SK-N-DZ (cell line): ENCODE measurements around the gene SLC35F5.
"Not testable (repeated sequence)": the region's sequence is repeated elsewhere in the genome, so short reads cannot be mapped to it uniquely, and the experiment has no call there.

Experiments used
- DNase-seq: peaks from one replicate; pipeline ENCODE4 v3.0.0-alpha.2; 2015; ENCODE audit warnings: low spot score

SLC35F5 gene

DNA sequence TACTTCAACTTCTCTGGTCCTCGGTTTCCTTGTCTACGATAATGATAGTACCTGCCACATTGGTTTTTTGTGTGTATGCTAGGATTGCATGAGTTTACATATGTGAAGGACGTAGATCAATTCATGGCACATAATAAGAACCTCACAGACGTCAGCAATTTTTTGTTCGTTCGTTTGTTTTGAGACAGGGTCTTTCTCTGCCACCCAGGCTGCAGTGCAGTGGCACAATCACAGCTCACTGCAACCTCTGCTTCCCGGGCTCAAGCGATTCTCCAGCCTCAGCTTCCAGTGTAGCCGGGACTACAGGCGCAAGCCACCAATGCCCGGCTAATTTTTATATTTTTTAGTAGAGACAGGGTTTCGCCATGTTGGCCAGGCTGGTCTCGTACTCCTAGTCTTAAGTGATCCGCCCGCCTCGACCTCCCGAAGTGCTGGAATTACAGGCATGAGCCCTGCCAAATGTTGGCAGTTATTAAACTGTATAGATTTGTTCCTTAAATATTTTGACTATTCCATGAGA lies 756 bp upstream of the SLC35F5 start:
- no peak for DNase-seq

DNA sequence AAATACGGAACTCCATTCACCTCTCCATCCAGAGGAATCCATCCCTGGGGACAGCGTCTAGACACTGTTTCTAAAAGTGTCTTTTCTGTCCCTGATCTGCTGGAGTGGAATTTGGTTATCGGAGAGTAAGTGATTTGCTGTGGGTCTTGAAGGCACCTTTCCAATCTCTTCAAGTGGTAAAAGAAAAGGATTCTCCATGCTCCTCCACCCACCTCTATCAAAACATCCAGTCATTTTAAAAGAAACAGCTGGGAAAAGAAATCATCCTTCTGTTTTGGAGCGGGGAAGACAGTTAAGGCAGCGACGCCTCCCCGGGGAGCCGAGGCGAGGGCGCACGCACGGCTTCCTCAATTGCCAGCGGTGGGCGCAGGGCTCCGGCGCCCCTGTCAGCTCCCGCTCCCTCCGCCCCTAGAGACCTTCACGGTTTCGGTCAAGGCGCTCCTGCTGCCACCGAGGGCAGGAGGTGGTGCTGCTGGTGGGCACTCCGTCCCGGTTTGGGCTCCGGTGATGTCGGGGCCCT lies 547 bp downstream of the SLC35F5 start:
- DNase-seq: no peak

DNA sequence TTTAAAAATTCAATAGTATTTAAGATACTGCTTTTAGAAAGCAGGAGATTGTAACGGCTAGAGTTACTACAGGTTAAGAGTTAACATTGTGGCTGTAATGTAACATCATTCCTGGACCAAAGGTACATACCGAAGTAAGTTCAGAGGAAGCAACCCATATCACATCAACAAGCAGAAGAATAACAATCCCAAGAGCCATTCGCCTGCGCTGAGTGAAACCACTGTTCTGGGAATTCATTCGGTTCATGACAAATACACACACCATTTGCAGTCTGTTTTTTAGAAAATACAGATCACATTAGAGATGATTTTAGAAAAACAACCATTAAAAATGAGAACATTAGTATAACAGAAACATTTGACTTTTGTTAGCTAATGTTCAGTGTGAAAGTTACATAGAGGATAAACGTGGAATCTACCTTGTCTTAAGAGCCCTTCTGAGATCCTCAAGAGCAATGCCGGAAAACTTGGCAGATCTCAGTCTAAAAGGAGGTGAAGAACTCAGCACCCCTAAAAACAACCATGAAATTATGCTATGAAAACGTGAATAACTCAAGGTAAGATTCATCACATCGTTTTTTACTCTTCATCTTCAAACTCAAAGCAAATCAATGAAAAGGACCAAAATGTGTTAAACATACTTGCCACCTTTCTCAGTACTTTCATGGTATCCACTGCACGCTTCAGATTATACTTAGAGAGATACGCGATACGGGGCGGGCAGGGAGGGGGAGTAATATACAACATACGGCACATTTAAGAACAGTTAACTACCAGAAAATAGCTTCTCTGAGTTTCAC lies 1.2 kb downstream of the SLC35F5 start:
- DNase-seq: no peak

DNA sequence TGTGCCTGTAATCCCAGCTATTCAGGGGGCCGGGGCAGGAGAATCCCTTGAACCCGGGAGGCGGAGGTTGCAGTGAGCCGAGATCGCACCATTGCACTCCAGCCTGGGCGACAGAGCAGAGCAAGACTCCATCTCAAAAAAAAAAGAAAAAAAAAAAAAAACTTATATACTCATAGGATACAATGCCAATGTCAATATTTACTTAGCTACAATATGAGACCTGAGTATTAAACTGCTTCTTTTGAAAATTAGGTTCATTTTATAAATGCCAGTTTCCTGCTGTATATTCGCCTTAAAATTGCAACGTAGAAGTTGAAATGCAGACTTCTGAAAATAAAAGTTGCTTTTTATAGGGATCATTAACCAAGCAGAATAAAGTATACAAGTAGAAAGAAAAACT lies 2.3 kb downstream of the SLC35F5 start:
- DNase-seq: no peak

DNA sequence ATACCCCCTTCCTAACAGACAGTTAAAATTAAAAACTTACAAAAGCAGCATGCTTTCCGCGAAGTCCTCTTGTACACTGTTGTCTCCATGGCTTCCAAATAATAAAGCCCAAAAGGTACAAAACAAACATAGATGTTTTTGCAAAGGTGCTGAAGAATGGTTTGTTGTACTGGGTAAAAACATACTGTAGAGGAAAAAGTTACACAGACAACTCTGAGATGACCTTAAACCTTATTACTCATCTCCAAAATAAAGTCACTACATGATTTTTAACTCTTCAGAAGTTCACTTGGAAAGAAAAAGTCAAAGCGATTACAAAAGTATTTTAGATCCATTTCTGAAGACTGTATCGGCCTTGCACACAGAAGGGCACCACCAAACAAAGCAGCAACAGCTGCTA lies 6.1 kb downstream of the SLC35F5 start:
- no peak for DNase-seq

DNA sequence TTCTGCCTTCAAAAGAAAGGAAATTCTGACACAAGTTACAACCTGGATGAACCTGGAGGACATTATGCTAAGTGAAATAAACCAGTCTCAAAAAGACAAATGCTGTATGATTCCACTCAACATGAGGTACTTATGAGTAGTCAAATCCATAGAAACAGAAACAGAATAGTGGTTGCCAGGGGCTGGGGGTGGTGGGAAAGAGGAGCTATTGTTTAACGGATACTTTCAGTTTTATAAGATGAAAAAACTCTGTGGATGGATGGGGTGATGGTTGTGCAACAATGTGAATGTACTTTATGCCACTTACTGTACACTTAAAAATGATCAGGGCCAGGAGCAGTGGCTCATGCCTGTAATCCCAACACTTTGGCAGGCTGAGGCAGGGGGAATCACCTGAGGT lies 15.4 kb downstream of the SLC35F5 start:
- no peak for DNase-seq

DNA sequence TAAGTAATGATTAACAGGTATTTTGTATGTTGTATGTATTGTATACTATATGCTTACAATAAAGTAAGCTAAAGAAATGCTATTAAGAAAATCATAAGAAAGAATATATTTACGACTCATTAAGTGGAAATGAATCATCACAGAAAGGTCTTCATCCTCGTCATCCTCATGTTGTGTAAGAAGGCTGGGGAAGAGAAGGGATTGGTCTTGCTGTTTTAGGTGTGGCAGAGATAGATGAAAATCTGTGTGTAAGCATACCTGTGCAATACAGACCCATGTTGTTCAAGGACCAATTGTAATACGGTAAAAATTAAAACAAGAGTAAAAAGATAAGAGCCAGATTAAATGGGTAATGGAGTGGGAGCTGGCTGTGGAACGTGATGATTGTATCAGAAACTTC lies 16.6 kb downstream of the SLC35F5 start:
- no peak for DNase-seq

DNA sequence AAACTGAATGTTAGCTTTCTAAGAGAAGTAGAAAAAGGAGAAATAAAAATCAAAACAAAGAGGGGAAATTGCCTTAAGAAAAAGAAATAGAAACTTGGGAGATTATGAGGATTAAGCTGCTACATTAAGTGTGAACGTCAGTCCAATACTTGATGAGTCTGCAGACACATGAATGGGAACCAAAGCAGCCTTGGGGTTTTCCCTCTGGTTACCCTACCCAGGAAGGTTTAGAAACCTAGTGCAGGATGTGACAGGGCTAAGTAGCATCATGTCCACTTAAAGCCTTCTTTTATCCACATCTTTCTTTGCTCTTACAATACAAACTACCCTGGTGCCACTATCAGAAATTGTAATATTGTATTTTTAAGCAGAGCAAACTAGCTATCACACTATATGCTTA lies 22.3 kb downstream of the SLC35F5 start:
- DNase-seq: no peak

DNA sequence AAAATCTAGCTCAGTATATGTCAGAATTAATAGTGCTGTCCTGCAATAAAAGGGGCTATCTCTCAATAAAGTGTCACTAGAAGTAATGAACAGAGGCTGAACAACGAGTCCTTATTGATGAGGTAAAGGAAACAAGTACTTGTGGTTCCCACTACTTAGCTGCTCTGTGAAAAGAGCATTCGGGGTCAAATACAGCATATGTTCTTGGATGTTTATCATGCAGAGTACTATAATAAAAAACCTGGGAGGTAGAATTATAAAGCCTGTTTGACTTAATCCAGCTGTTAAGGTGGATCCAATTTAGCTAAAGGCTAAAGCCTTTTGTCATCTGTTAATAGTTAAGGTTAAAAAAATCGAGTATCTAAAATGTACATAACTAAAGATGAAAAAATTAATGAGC lies 32.4 kb downstream of the SLC35F5 start:
- DNase-seq: no peak

DNA sequence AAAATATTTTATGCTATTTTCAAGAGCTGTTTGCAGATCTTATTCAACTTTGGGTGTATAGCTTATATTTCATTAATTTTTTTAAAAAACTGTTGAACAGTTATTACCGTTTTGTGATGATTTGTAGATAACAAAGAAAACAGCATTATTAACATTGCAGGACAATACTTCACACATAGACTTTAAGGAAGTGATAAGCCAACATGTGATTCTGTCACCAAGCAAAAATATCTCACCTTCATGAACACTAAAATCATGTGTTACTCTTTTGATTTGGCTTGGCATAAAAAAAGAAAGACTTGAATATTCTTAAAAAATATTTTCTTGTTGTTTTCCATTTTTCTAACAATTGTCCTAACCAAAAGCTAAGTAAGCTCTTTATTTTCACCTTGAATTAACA lies 33.0 kb downstream of the SLC35F5 start:
- DNase-seq: no peak

DNA sequence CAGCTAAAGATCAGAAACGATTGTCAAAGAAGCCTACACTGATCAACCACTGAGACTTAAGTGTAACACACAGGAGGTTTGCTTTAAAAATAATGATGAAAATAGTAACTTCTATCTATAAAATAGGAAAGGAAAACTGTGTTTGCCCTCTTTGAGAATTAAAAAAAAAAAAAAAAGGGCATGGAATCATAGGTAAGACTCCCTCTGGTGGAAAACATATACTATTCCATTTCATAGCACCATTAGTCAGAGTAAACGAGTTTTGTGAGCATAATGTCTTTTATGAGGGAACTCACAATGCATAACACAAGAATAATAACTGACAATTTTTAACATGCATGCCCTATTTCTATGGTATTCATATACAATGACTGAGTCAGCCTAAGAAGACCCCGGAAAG lies 36.3 kb downstream of the SLC35F5 start:
- DNase-seq: no peak

DNA sequence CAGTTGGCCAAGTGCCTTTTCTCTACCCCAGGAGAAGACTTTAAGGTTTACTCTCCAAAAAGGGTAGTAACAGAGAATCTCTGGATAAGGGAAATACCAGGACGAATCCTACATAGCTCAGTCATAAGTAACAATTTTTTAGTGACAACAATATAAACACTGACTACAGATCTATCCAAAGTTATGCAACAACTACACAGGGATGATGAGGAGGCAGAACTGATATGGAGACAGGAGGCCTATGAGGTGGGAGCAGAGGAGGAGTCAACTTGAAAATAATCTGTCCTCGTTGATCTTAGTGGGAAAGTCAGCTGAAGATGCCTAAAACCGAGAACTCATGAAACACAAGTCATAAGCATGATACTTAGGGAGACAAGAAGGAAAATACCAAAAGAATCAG lies 40.2 kb downstream of the SLC35F5 start:
- DNase-seq: no peak

DNA sequence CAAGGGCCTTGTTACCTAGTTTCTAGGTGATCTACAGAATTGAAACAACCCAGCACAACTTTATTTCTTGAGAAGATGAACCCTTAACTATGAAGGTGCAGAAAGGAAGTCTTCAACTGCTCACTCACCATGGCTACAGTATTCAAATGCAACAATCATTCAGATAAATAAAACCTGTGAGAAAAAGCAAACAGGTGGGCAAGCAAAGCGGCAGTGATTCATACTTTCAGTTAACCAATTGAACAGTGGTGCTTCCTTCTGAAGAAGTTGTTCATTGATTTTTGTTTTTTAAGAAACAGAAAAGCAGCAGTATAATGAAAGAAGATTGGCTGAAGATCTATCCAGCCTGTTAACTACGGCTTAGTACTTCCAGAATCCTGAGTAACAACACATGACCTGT lies 43.5 kb downstream of the SLC35F5 start:
- no peak for DNase-seq

DNA sequence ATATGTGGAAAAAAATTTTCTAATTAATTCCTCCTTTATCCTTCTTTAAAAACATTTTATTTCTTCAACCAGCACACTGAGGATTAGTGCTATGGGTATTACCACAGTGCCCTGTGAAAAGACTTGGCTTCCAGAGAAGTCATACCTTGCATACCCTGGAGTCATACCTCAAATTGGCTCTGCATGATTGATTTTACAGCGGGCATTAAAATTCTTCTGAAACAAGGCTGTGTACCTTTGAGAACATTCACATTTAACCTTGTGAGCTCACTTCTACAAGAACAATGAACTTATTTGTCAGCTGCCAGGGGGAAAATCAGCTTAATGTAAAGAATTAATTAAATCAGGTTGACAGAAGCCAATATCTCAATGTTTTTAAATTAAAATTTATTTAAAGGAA lies 44.6 kb downstream of the SLC35F5 start:
- DNase-seq: no peak

DNA sequence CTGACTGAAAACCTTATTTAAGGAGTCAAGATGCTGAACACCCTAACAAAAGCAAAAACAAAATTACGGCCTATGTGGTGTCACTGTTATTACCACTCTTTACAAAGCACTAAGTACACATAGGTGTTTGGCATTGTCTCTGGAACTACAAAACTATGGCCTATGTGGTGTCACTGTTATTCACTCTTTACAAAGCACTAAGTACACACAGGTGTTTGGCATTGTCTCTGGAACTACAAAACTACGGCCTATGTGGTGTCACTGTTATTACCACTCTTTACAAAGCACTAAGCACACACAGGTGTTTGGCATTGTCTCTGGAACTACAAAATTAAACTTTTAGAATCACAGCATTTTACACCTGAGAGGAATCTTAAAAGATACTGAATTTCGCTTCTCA lies 47.4 kb downstream of the SLC35F5 start:
- no peak for DNase-seq

DNA sequence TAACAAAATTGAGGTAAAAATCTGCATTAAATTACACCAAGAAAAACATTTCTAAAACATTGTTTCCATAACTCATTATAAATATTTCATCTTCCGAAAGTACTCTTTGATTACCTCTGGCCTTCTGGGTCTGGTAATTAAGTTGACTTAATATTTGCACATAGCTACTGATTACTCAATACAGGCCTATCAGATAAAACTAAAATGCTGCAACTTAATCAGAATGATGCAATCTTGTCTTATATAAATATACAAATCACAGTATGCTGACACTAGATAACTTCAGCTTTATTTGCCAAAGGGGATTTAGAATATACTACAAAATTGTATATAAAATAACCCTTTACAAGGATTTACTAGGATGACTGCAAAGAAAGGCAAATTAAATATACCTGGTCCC lies 49.3 kb downstream of the SLC35F5 start:
- no peak for DNase-seq

DNA sequence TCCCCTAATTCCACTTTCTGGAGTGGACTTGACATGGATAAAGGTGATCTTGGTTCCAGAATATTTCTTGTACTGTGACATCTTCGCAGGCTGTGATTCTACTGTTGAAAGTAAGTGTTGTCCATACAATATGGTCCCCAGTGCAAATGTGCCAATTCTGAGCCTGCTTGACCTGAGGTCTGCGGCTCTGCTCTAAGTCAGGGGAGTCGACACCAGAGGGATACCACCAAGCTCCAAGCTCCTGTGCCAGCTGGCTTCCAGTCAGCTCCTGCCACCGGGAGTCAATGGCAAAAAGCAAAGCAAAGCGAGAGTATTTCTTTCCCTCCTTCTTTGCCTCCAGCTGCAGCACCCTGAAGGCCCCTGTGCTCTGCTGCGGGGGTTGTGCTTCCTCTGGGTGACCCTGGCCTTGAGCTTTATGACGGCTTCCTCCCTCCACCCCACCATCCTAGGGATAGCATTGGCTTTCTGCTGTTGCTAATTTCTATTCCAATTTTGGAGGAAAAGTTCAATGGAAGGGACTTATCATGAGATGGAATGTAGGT lies 50.4 kb downstream of the SLC35F5 start:
- DNase-seq: no peak

DNA sequence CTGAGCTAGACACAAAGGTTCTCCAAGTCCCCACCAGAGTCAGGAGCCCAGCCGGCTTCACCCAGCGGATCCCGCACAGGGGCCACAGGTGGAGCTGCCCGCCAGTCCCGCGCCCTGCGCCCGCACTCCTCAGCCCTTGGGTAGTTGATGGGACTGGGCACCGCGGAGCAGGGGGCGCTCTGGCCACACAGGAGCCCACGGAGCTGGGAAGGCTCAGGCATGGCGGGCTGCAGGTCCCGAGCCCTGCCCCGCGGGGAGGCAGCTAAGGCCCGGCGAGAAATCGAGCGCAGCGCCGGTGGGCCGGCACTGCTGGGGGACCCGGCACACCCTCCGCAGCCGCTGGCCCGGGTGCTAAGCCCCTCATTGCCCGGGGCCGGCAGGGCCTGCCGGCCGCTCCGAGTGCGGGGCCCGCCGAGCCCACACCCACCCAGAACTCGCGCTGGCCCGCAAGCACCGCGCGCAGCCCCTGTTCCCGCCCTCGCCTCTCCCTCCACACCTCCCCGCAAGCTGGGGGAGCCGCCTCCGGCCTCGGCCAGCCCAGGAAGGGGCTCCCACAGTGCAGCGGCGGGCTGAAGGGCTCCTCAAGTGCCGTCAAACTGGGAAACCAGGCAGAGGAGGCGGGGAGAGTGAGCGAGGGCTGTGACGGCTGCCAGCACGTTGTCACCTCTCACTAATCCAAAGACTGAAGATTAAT lies 52.0 kb downstream of the SLC35F5 start:
- DNase-seq: not testable (repeated sequence)

DNA sequence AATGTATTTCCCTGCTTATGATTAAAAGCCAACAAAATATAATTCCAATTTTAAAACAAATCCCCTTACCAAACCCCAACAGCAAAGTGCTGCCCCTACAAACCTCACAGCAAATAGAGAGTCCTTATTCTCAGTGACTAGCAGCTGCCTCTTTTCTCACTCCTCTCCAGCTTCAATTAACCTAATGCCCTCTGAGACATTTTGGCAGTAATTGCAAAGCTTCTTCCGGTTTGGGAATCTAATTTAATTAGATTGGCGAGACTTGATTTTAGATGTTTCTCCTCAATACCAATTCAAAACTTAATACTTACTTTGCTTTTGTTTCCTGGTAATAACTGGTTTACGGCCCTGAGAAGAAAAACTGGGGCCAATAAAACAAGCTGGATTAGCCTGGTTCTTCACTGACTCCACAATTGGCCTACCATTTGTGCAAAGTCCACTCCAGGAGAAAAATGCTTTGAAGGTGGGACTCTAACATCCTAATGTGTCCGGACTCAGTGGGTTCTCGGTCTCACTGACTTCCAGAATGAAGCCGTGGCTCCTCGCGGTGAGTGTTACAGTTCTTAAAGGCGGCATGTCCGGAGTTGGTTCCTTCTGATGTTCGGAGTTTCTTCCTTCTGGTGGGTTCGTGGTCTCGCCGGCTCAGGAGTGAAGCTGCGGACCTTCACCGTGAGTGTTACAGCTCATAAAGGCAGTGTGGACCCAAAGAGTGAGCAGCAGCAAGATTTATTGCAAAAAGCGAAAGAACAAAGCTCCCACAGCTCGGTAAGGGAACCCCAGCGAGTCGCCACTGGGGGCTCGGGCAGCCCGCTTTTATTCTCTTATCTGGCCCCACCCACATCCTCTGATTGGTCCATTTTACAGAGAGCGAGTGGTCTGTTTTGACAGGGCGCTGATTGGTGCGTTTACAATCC lies 52.8 kb downstream of the SLC35F5 start:
- DNase-seq: peak; percentile 37

DNA sequence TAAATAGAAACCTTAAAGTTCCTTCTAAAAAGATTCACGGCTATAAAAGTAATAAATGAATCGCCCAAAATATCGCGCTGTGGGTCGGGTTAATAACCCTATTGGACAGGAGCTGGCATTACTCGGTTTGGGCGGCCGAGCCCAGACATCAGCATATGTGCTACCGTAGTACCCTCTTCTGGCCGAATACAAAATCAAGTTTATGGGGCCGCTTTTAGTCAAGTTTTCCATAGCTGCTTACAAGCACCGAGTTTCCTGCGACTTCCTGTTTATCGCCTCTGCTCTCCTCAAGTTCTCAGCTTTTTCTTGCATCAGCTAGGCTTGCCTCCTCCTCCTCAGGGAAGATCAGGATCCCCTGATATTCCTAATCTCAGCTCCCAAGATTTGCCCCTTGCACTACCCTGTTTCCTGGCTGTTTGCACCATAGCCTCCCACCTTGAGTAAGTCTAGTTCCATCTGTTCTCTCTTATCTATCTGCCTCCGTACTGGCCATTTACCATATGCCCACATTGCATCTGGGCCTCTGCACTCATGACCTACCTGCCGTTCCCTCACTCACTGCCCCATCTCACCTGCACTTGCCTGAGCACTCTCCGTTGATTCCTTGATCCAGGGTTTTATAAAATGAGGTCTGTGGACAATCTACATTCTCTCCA lies 56.1 kb downstream of the SLC35F5 start:
- no peak for DNase-seq

DNA sequence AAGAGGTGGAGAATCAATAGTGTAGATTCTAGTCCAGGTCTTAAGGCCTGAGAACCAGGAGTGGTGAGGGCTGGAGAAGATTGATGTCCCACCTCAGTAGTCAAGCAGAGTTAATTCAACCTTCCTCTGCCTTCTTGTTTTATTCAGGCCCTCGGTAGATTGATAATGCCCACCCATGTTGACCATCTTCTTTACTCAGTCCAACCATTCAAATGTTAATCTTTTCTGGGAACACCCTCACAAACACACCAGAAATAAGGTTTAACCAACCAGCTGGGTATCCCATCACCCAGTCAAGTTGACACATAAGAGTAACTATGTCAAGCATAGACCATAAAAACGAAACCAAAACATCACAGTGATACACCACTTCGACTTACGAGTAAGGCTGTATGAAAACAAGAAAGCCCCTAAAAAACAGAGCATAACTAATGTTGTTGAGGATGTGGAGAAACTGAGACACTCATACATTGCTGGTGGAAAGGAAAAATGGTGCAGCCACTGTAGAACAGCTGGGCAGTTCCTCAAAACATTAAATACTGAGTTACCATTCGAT lies 57.5 kb downstream of the SLC35F5 start:
- no peak for DNase-seq
